GM18519 (cell line): Measurements from ENCODE around the gene DGKB.

ENCODE experiments used
- ATAC-seq: cut with Tn5 transposase; IDR thresholded peaks from one replicate; pipeline ENCODE4 v1.9.1; 2021; ENCODE audit warnings: mild to moderate bottlenecking, moderate library complexity; ENCODE audit not compliant: unreplicated experiment, low FRiP score

Gene DGKB

DNA sequence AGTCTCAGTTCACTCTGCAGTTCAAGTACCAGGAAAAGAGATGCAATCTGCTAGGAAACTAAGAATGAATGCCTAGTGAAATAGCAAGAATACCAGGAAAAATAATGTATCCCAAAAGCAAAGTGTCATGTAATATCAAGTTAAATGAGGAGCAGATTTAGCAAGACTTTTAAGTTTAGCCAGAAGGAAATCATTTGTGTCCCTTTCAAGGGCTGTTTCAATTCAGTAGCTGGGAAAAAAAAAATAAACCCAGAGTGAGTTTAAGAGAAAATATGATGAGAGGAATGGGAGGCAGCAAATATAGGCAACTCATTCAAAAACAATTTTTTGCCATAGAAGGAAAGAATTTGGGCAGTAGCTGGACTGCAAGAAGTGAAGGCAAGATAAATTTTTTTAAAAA, 135.8 kb downstream of the DGKB start:
- no peak for ATAC-seq

DNA sequence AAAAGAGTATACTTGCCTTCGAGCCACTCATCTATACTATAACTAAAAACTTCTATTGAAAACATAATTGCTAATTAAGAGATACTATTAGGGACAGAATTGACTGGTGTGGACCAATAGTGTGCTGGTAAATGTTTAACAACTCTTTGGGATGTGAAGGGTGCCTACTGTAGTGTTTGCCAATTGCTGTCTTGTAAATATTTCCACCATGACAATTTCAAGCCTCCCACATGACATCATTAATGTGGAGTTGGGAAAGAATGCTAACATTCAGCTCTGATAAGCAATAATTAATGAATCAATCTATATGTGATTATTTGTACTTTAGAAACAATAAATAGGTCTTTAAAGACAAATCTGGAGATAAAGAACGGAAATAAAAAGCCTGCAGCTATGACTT, 136.8 kb downstream of the DGKB start:
- ATAC-seq: no peak

- no peak for ATAC-seq
Measured at GRCh38 chr7:14762561-14762960, 140.0 kb downstream of the DGKB start.

- ATAC-seq: no peak
Measured at GRCh38 chr7:14761510-14762296, 140.8 kb downstream of the DGKB start.

DNA sequence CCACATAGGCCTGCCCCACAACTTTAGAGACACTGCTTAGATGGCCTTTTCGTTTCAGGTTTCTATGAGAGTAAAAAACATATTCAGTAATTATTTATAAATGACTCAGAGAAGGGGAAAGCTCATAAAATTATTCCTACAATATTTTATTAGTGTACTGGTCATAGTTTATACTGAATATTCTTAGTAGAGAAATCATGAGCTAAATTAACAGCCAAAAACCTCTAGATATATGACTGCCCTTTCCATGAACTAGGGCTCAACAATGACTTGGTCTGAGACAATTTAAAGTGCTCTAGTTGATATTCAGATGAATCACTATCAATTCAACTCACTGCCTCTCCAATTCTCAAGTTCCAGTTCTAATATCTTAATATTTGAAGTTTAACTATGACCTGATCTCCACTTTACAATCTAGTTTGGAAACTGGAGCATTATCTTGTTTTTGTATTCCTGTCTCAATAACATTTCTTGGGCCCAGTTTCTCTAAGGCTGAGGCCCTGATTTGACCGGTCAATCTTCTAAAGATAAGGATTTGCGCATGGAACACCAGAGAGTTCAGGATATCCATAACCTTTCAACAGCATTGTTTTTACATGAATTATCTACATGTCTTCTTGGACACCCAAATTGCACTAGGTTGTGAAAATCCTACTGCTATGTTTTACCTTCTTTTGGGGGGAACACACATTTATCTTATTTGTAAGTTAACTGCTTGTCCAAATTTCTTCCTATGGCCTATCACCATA, 141.6 kb downstream of the DGKB start:
- ATAC-seq: no peak

- no peak for ATAC-seq
Measured at GRCh38 chr7:14759785-14760184, 142.8 kb downstream of the DGKB start.

- no peak for ATAC-seq
Measured at GRCh38 chr7:14754631-14755030, 147.9 kb downstream of the DGKB start.

DNA sequence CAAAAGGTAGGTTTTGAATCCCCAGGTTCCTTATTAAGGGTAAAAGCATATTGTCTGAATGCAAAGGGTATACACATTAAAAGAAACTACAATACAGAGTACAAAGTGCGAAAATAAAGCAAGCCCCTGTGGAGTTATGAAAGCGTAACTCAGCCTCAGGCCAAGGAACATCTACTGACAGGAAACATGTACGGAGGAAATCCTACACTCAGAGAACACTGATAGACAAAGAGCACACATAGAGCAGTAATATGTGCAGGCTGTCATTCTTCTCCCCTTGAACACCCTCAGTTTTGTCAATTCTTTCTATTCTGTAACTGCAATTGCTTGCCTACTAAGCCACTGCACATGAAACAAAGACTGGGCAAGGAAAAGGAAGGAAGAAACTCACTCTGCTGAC, 150.2 kb downstream of the DGKB start:
- no peak for ATAC-seq

GRCh38 chr7:14751461-14751860, 151.1 kb downstream of the DGKB start:
- ATAC-seq: no peak

GRCh38 chr7:14748461-14748860, 154.1 kb downstream of the DGKB start:
- ATAC-seq: no peak

GRCh38 chr7:14747701-14748100, 154.8 kb downstream of the DGKB start:
- no peak for ATAC-seq

GRCh38 chr7:14745076-14745475, 157.5 kb downstream of the DGKB start:
- ATAC-seq: no peak

- ATAC-seq: no peak
Measured at GRCh38 chr7:14740606-14741005, 161.9 kb downstream of the DGKB start.

DNA sequence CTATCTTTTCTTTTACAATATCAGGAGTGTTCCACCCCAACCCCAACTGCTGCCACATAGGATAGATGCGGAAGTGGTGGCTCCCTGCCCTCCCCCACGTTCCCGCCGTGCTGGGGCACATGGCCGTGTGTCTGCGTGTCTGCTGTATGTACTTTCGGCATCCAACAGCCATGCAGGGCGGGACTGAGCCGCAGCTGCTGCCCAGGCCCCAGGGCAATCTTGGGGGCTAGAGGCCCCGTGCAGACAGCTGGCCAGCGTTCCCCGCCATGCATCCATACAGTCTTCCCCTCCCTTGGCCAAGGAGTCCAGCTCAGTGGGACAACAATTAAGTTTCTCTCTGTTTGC, 162.7 kb downstream of the DGKB start:
- no peak for ATAC-seq

- no peak for ATAC-seq
Measured at GRCh38 chr7:14739168-14739840, 163.2 kb downstream of the DGKB start.

DNA sequence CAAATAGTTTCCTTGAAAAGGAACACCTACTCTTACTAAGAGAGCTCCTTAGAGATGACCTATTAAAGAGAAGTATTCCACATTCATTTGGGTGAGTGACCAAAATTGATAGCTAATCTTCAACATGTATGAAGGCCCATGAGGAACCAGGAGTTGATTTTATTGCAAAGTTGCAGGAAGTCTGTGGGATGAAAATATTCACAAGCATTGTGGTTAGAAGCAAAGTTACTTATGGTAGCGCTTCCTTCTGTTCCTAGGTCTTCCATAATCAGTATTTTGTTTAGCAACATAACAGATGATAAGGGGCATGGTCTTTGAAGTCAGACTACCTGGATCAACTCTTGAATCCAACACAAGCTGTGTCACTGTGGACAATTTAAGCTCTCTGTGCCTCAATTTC, 164.5 kb downstream of the DGKB start:
- ATAC-seq: no peak

DNA sequence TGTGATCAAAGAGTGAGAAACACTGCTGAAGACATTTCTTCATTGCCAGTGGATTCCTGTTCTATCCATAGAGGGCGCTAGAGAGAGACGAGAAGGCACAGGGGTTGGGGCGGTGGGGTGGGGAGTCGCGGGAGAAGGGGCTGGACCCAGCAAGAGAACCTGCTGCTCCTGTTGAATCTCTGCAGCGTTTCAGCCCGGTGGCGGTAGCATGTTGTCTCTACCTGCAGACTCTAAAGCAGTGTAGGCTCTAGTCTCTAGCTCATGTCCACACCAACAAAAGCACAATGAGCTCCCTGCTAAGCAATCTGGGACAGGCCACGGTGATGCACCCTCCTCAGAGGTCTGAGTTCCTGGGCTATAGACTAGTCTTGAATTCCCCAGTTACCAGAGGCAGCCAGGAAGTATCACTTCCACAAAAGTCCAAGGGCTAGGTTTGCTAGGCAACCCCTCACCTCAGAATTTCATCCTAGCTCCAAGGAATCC, 167.7 kb downstream of the DGKB start:
- ATAC-seq: no peak

- no peak for ATAC-seq
Measured at GRCh38 chr7:14720785-14721184, 181.8 kb downstream of the DGKB start.

DNA sequence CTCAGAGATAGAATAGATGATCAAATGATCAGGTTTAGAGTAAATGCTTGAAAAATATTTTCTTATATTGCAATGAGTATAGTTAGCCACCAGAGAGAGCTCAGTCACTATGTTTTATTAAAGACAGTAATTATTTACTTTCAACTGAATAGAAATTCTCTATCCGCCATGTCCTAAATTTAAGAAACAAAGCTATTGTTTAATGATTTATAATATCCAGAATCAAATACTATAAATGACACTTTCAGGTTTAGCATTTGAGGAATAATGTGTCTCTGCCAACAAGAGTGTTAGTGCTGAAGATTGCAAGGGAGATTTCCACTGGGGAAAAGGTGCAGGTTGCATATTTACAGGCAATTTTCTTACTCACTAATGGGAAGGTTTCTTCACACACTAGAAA, 184.7 kb downstream of the DGKB start:
- ATAC-seq: no peak

- no peak for ATAC-seq
Measured at GRCh38 chr7:14717169-14717568, 185.4 kb downstream of the DGKB start.

DNA sequence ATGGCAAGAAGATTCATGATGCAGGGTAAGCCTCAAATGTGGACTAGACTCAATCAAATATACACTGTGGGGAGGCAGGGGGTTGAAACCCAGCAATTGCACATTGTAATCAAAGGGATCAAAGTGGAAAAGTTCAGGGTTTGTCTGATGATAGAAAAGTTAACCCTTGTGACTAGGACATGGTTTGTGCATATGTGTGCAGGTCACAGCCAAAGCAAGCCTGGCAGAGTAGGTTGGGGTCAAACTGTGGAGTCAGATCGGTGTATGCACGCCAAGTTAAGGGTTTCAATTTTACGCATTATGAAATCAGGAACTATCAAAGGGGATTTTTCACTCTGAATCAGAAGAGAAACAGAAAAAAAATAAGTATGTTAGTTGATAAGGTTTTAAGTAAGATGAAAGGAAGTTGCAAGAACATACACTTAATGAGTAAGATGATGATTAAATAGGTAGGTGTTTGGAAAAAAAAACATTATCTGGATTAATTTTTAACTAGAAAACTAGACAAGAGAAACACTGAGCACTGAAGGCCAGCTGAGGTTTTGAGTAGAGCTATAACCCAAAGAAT, 188.3 kb downstream of the DGKB start:
- ATAC-seq: peak; percentile 99
